Duodenal mucosa (tissue), 2 donors: Measurements from ENCODE around the gene SNRNP70.

Experiments used
- H3K27ac ChIP-seq: one replicate; pipeline ENCODE4 v1.7.0; 2013; ENCODE audit warnings: low read depth, low read length
- H3K27me3 ChIP-seq, 2 donors: one replicate each; pipeline ENCODE4 v1.7.0; 2013; ENCODE audit warnings: low read length in 2 of 2, control low read depth in 1 of 2; ENCODE audit not compliant: insufficient read depth in 2 of 2, control insufficient read depth in 1 of 2
- H3K36me3 ChIP-seq, 2 donors: one replicate each; pipeline ENCODE4 v1.7.0; 2013; ENCODE audit warnings: low read length in 2 of 2, control low read depth in 1 of 2; ENCODE audit not compliant: insufficient read depth in 2 of 2, control insufficient read depth in 1 of 2
- H3K4me1 ChIP-seq, 2 donors: one replicate each; pipeline ENCODE4 v1.7.0; 2013; ENCODE audit warnings: low read length in 2 of 2, control low read depth in 1 of 2; ENCODE audit not compliant: insufficient read depth in 2 of 2, control insufficient read depth in 1 of 2
- H3K4me3 ChIP-seq, 2 donors: one replicate each; pipeline ENCODE4 v1.7.0; 2013; ENCODE audit warnings: low read length in 2 of 2, low read depth in 1 of 2
- H3K9ac ChIP-seq, 2 donors: one replicate each; pipeline ENCODE4 v1.7.0; 2013; ENCODE audit warnings: low read length in 2 of 2, low read depth in 1 of 2
- H3K9me3 ChIP-seq, 2 donors: one replicate each; pipeline ENCODE4 v1.7.0; 2013; ENCODE audit warnings: low read length in 2 of 2, control low read depth in 1 of 2; ENCODE audit not compliant: control insufficient read depth in 1 of 2

The SNRNP70 gene

GRCh38 chr19:49155005-49155819, 70.0 kb downstream of the SNRNP70 start, which contains the start of gene HRC:
Gene HRC, minus strand, starts transcription at chr19:49155396. Its CDS starts 159 bp downstream, at chr19:49155237.
- Histone ChIP-seq H3K9me3 (no peaks in the 10 kb centered on the region), H3K4me3 (no peak within 1 kb of the TSS), H3K27me3 (no peaks in the 10 kb centered on the region), H3K36me3 (no peaks in the 10 kb centered on the region), H3K27ac (no peak within 1 kb of the TSS), H3K9ac (no peak within 1 kb of the TSS), H3K4me1 (peaks cover 16 to 25% of the 10 kb centered on the region in 2 donors)

DNA sequence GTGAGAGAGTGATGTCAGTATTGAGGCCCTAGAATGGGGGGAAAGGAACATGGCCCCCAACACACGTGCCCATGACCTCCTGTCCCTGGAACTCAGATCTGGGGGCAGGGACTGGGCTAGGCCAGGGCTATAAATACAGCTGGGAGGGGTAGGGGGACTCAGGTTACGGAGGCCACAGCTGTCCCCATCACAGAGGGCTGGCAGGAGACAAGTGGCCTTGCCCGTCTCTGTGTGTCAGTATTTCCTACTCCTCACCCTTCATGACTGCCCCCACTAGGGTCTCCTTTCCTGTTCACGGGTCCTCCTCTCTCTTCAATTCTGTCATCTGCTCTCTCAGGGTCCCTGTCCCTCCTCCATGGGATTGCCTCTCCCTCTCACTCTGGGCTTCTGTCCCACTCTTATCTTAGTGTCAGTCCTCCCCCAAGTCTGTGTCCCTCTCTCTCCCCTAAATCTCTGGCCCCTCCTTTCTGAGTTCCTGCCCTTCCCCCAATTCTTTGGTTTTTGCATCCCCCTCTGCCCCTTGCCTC, 70.6 kb downstream of the SNRNP70 start:
- Histone ChIP-seq H3K27me3 (no peaks in the 10 kb centered on the region), H3K4me3 (no peak overlapping the region), H3K4me1 (peaks cover 22 to 31% of the 10 kb centered on the region in 2 donors), H3K9ac (no peak overlapping the region), H3K36me3 (no peaks in the 10 kb centered on the region), H3K27ac (no peak overlapping the region), H3K9me3 (no peaks in the 10 kb centered on the region)

GRCh38 chr19:49157445-49158224, 72.4 kb downstream of the SNRNP70 start, which contains the start of gene TRPM4:
Gene TRPM4, plus strand, starts transcription at chr19:49157792. Its CDS starts 75 bp downstream, at chr19:49157867.
- peak within 1 kb of the TSS; percentile 93 for H3K27ac ChIP-seq
- H3K36me3 ChIP-seq = no peaks in the 10 kb centered on the region
- H3K27me3 ChIP-seq = no peaks in the 10 kb centered on the region
- H3K9me3 ChIP-seq = no peaks in the 10 kb centered on the region
- peaks cover 17 to 28% of the 10 kb centered on the region in 2 donors for H3K4me1 ChIP-seq
- peak within 1 kb of the TSS; percentile 77 to 86 for H3K9ac ChIP-seq
- H3K4me3 ChIP-seq = peak within 1 kb of the TSS; percentile 73 to 79
